Suppressor macrophage treated with lipopolysaccharide for 1 hour (primary cell): ENCODE measurements around the gene GPR15.

Source experiments
- DNase-seq, 3 donors: peaks; one replicate each; pipeline ENCODE4 v3.0.0-alpha.2; 2020 to 2022

GPR15 gene

GRCh38 chr3:98532275-98532637 is 478 bp downstream of the GPR15 start:
- DNase-seq: no peak

GRCh38 chr3:98532709-98533571 is 1.2 kb downstream of the GPR15 start:
- no peak for DNase-seq

GRCh38 chr3:98534168-98534567 is 2.4 kb downstream of the GPR15 start:
- no peak for DNase-seq

- no peak for DNase-seq
Measured at GRCh38 chr3:98534734-98535133, 3.0 kb downstream of the GPR15 start.

- no peak for DNase-seq
Measured at GRCh38 chr3:98536456-98537017, 4.8 kb downstream of the GPR15 start.

GRCh38 chr3:98540346-98540745 is 8.6 kb downstream of the GPR15 start:
- peak in 2 of 3 donors; percentile 14 to 28 for DNase-seq

- DNase-seq: no peak
Measured at GRCh38 chr3:98541695-98542094, 9.9 kb downstream of the GPR15 start.

GRCh38 chr3:98542623-98543022 is 10.8 kb downstream of the GPR15 start:
- no peak for DNase-seq

GRCh38 chr3:98545940-98546339 is 14.2 kb downstream of the GPR15 start:
- DNase-seq: no peak

- no peak for DNase-seq
Measured at GRCh38 chr3:98548544-98548943, 16.8 kb downstream of the GPR15 start.

- DNase-seq: no peak
Measured at GRCh38 chr3:98550833-98551232, 19.1 kb downstream of the GPR15 start.

- no peak for DNase-seq
Measured at GRCh38 chr3:98551236-98551635, 19.5 kb downstream of the GPR15 start.

- DNase-seq: no peak
Measured at GRCh38 chr3:98551754-98552153, 20.0 kb downstream of the GPR15 start.

GRCh38 chr3:98552232-98553020 is 20.6 kb downstream of the GPR15 start:
- DNase-seq: no peak

- no peak for DNase-seq
Measured at GRCh38 chr3:98553021-98553563, 21.3 kb downstream of the GPR15 start.

GRCh38 chr3:98553753-98554152 is 22.0 kb downstream of the GPR15 start:
- peak; percentile 37 to 62 (median 58) for DNase-seq

GRCh38 chr3:98554580-98554979 is 22.8 kb downstream of the GPR15 start:
- DNase-seq: no peak

- DNase-seq: no peak
Measured at GRCh38 chr3:98555025-98555379, 23.2 kb downstream of the GPR15 start.

- peak in 1 of 3 donors; percentile 24 for DNase-seq
Measured at GRCh38 chr3:98556164-98557130, 24.7 kb downstream of the GPR15 start.

- no peak for DNase-seq
Measured at GRCh38 chr3:98557324-98558010, 25.7 kb downstream of the GPR15 start.

- no peak for DNase-seq
Measured at GRCh38 chr3:98558100-98558827, 26.5 kb downstream of the GPR15 start.
